HG03460 (cell line): ENCODE data around the gene CXXC1.
"Not testable (repeated sequence)": the region's sequence is repeated elsewhere in the genome, so short reads cannot be mapped to it uniquely, and the experiment has no call there.

ENCODE experiments used
- ATAC-seq: cut with Tn5 transposase; IDR thresholded peaks from one replicate; pipeline ENCODE4 v1.9.1; 2021; ENCODE audit not compliant: unreplicated experiment

CXXC1 gene

GRCh38 chr18:50298443-50299284 is 11.2 kb upstream of the CXXC1 start:
- no peak for ATAC-seq

DNA sequence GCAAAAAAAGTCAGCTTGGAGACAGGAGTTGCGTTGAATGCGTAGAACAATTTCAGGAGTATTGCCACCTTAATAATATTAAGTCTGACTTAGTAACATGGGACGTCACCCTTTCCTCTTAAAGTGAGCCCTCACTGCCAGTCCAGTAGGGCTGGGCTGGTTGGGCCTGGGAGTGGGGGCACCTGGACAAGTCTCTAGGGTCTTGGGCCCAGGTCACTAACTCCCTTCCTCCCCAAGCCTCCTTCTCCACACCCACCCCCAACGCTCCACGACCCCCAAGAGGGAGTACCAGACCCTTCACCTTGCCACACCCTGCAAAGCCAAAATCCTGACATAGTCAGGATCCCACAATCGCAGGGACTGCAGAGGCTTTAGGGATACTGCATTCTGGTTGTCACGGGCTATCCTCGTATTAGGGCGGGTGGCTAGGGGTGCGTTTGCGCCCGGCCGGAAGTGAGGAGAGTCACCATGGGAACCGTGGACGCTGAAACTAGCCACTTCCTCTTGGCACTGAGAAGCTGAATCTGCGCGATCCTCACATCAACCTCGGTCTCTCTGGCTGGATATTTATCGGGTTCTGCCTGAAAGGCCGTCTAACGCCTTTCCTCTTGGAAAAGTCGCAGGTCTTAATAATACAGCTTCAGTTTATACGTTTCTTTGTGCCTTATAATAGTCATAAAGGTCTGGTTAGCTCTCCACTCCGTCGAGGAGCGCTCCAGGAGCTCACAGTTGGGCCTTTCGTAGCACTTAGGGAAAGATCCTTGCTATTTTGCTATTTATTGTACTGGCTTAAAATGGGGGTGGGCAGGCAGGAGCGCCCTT is 10.3 kb upstream of the CXXC1 start:
- ATAC-seq: peak; percentile 100

DNA sequence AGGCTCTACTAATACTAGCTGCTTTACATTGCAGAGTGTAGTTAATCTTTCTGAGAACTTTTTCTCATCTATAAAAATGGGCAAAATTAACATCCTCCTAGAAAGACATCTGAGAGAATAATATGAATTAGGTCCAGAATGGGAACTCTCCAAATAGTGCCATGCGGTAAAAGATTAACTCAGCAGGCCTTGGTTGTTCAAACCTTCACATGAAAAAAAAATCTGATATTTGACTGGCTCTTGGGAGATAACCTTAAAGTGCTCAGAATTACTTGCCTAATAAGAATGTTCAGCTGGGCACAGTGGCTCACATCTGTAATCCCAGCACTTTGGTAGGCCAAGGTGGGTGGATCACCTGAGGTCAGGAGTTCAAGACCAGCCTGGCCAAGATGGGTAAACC is 5.5 kb upstream of the CXXC1 start:
- no peak for ATAC-seq

- no peak for ATAC-seq
These were observed 1.6 kb upstream of the CXXC1 start for GRCh38 chr18:50289108-50289443.

DNA sequence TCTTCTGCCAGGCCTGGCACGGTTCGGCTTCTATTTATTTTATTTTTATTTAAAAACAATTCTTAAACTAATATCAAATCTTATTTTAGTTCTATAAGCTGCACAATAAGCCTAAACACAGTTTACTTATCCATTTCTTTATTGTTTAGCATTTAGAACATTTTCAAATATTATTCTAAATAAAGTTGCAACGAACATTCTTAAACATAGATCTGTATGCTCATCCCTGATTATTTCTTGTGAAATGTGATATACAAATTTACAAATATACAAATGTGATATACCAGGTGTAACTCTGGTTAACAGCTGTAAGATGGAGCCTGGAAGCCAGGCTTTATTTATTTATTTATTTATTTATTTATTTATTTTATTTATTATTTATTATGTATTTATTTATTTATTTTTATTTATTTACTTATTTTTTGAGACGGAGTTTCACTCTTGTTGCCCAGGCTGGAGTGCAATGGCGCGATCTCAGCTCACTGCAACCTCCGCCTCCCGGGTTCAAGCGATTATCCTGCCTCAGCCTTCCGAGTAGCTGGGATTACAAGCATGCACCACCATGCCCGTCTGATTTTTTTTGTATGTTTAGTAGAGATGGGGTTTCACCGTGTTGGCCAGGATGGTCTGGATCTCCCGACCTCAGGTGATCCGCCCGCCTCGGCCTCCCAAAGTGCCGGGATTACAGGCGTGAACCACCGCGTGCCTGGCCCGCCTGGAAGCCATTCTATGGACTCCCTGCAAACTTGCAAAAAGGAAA is 1.0 kb upstream of the CXXC1 start:
- ATAC-seq: not testable (repeated sequence)

DNA sequence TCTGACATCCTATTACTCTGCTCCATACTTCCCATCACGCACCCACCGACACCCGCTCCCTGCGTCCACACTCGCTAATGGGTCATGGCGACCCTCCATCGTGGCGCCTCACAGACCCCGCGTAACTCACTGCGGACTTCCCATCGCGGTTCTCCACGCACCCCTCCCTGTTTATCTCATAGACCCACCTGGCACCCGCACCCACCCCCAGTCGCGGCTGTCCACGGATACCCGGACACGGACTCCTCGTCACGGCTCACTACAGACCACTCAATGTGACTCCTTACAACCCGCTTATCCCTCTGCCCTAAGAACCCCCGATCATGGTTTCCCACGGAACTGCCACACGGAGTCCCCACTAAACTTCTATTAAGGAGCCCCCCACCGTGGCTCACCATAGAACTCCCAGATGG is 458 bp downstream of the CXXC1 start:
- peak; percentile 1 for ATAC-seq

DNA sequence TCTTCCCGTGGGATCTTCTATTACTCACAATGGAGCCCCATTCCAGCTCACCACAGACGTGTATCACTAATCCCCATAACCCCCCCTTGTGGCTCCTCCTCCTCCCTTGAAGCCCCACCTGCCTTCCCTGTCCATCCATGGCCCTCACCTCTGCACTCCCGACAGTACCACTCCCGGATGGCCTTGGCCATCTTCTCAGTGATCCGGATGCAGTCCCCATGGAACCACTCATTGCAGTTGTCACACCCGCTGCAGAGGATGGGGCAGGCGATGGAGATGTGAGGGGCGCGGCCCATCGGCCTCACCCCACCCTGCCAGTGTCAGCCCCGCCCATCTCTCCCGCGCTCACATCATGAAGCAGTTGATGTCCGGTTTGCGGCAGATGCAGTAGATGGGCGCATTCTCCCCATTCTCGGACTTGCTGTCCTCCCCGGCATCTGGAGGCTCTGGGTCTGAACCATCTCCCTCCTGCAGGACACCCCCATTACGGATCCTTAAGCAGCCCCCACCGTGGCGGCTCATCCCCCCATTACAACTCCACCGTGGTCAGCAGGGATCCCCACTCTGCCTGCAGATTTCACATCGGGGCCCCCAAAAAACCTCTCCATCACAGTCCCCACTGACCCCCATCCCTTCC is 983 bp downstream of the CXXC1 start:
- no peak for ATAC-seq

- ATAC-seq: no peak
These were observed 1.7 kb downstream of the CXXC1 start for GRCh38 chr18:50285631-50286321.

DNA sequence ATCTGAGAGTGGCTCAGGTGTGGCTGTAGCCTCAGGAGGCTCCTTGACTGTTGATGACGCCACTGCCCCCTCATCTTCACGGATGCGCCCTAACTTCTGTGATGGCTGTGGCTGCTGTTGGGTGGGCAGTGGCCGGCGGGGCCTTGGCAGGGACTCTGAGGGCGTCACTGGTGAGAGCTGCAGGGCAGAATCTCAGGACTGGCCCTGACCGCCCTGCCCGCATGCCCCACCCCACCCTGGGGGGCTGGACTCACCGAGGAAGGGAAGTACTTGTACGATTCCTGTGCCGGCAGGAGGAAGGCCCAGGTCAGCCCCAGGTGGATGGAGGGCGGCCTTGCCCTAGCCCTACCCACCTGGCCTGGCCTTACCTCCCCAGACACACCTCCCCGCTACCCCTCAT is 2.4 kb downstream of the CXXC1 start:
- ATAC-seq: no peak

DNA sequence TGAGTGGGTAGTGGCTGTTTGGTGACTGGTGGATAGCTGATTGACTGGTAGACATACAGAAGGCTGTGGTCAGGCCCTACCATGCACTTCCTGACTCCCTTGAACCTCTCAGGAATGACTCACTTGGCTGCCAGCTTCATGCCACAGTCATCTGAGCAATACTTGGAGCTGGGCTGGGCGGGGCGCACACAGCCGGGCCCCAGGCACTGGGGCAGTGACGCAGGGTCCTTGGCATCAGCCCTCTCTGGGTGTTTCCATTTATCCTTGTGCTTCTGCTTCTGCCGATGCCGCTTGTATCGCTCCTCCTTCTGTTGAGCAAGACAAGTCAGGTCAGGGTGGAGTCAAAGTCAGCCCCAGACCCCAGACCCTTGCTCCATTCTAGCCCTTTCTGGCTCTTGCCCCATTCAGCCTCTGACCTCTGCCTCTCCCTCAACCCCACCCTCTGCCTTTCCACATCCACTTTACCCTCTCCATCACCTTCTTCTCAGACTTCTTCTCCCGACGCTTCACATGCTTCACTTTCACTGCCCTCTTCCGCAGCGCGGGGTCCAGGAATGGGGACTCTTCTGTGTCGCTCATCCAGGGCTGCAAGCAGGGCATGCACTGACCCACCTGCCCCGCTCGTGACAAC is 3.1 kb downstream of the CXXC1 start:
- no peak for ATAC-seq

DNA sequence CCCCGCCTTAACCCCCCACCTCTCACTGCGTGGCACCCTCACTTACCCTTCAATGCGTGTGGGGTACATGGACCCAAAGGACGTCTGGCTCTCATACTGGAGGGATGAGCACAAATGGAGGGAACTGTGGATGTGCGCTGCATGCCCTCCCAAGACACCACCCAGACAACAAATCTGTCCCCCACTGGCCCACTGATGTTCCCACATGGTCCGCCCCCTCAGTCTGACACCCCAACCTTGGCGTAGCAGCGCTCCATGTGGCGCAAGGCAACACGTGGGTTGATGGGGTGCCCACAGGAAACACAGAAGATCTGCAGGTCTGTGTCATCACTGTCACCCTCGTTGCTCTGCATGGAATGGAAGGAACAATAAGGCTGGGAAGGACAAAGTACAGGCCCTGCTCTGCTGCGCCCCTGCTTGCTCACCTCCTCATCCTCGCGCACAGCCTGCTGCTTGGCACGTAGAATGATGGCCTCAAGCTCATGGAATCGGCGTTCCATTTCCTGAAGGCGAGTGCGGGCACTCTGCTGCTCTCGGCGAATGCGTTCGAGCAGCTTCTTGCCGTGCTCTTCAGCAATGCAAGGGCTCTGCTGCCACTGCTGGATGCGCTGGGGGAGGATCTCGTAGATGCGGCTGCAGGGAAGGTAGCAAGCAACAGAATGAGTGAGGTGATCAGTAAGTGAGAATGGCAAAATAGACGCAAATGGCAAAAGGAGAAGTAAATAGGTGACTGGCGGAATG is 3.9 kb downstream of the CXXC1 start:
- no peak for ATAC-seq

- ATAC-seq: no peak
These were observed 4.8 kb downstream of the CXXC1 start for GRCh38 chr18:50282521-50283335.

DNA sequence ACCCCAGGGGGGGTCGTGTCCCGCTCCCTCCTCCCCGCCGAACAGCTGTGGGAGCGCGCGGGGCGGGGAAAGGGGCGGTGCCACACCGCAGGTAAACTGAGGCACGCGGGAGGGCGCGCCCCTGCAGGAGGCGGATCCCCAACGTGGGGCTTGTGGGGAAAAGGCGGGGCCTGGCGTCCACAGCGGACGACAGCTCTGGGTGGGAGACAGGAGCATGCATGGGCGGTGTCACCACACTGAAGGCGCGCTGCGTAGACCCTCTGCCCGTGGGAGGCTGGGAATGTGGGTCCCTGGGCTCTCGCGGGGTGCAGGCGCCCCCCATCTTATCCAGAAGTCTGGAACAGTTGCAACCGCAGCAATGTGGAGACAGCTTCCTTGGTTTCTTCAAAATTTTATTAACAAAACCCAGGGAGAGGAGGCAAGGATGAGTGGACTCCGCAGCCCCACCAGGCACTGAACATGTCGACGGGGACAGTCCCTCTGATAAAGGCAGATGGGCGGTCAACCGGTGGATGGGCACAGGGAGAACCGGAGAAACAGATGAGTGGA is 5.4 kb downstream of the CXXC1 start:
- ATAC-seq: no peak

DNA sequence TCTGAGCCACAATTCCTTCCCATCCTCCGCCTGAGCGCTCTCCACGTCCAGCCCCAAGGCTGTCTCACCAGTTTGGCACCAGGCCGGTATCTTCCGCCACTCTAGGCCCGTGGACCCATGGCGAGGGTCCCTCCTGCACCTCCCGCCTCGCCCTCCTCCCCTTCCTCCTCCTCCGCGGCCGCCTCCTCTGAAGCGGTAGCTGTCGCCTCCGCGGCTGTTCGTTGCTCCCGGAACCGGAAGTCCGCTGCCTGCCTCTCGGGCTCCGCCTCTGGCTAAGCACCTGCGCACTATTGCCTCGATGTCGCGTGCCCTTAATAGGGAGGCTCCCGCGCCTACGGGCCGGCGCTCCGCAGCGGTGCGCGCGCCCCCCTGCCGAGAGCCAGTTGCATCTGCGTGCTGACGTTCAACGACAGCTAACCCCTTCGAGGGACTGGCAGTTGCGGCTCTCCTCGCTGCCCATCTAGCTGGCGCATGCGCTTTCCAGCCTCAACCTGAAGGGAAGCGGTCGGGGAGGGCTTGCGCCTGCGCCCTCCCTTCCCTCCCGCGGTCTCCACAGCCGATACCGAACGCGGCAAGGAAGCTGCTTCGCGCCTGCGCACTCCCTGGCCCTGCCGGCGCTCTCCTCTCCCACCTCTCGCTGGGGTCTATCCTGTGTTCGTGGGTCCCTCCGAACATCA is 6.1 kb downstream of the CXXC1 start, which contains the start of gene MBD1:
Gene MBD1, minus strand, starts transcription at position 229 of the 677 bp plus-strand sequence. CDS start 1,531 bp downstream, outside the sequence.
- peak; percentile 87 for ATAC-seq

DNA sequence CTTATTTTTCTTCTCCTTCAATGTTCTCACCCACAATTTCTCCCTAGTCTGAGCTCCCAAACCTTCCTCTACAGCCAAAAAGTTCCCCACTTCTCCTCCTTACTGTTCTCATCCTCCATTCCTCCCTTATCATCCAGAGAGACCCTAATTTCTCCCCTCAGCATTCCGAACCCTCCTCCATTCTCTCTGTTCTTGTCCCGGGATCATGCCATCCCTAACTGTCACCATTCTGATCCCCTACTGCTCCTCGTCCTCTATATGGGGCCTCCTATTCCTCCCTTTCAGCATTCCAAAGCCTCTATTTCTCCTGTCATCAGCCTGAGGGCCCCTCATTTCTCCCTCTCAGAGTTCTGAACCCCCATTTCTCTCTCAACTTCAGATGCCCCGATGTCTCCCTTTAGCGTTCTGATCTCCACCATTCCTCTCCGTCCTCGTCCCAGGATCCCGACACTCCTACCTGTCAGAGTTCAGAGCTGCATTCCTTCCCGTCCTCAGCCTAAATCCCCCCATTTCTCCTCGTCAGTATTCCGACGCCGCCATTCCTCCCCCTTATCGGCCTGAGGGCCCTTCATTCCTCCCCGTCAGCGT is 6.7 kb downstream of the CXXC1 start:
- ATAC-seq: no peak

DNA sequence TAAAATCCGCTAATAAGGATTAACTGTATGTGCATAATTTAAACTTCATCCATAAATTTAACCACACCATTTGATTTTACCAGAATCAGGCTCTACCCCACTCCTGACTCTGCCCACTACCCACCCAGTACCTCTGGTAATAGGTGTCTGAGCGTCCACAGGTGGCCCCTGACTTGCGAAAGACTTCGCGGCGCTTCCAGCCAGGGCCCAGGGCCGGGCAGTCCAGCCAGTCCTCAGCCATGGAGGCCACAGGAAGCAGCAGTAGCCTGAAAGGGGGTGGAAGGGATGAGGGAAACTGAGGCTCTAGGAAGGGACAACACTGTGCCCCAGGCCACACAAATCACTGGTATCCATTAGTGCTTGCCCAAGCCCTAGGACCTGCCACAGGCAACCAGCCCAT is 7.7 kb downstream of the CXXC1 start:
- ATAC-seq: no peak

GRCh38 chr18:50277942-50278341 is 9.6 kb downstream of the CXXC1 start:
- no peak for ATAC-seq
